Measurements from ENCODE around the gene WDR20. TPM values are rescaled to one million over a fixed set of nuclear protein-coding genes. Genes with fewer than 3 reads are reported as not detected.

Gene WDR20
- total RNA-seq, 1 experiment from 2014 or later = 23.8 TPM

DNA sequence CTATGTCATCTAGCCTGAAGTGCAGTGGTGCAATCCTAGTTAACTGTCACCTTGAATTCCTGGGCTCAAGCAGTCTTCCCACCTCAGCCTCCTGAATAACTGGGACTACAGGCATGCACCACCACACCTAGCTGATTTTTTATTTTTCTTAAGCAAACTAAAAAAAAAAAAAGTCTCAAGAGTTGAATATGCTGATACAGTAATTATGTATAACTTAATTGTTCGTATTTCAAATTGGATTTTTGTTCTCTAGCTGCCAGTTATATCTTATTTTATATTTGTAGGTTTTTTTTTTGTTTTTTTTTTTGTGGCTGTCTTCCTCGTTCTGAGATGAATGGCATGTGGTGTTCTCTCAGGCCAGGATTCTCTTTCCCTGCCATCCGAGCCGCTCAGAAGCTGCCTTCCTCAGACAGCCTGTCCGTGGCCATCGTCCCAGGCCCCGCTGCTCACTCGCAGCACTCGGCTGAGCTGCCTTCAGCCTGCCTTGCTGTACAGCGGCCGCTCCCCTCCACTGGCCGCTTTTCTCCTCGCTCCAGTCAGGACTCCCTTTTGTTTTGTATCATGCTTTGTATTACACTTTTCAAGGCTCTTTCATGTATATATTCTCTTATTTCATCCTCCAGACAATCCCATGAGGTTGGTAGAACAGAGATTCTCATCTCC, 53.3 kb downstream of the WDR20 start:
- Mint-ChIP-seq H3K36me3 (ENCODE audit: insufficient read depth, unreplicated experiment) (peaks cover 28% of the 10 kb centered on the region), H3K27ac (ENCODE audit: low read depth, unreplicated experiment) (peak overlapping the region; percentile 41), H3K9me3 (ENCODE audit: unreplicated experiment) (no peaks in the 10 kb centered on the region), H3K4me1 (ENCODE audit: insufficient read depth, unreplicated experiment) (peaks cover under 1% of the 10 kb centered on the region), H3K4me3 (ENCODE audit: unreplicated experiment) (no peak overlapping the region), H3K27me3 (ENCODE audit: insufficient read depth, unreplicated experiment) (no peaks in the 10 kb centered on the region)
- TF ChIP-seq, protein P1, sequence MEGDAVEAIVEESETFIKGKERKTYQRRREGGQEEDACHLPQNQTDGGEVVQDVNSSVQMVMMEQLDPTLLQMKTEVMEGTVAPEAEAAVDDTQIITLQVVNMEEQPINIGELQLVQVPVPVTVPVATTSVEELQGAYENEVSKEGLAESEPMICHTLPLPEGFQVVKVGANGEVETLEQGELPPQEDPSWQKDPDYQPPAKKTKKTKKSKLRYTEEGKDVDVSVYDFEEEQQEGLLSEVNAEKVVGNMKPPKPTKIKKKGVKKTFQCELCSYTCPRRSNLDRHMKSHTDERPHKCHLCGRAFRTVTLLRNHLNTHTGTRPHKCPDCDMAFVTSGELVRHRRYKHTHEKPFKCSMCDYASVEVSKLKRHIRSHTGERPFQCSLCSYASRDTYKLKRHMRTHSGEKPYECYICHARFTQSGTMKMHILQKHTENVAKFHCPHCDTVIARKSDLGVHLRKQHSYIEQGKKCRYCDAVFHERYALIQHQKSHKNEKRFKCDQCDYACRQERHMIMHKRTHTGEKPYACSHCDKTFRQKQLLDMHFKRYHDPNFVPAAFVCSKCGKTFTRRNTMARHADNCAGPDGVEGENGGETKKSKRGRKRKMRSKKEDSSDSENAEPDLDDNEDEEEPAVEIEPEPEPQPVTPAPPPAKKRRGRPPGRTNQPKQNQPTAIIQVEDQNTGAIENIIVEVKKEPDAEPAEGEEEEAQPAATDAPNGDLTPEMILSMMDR (IDR thresholded peaks at IDR 0.05; ENCODE audit: unreplicated experiment) = no peak
- DNase-seq (ENCODE audit: unreplicated experiment) = no peak
- ChIA-PET CTCF (no interaction called here), POLR2A (no interaction called here)
- intact Hi-C loops (cut with micrococcal nuclease) = no loop called here
- BruUV-seq (replicated peaks) = no TSS peak

DNA sequence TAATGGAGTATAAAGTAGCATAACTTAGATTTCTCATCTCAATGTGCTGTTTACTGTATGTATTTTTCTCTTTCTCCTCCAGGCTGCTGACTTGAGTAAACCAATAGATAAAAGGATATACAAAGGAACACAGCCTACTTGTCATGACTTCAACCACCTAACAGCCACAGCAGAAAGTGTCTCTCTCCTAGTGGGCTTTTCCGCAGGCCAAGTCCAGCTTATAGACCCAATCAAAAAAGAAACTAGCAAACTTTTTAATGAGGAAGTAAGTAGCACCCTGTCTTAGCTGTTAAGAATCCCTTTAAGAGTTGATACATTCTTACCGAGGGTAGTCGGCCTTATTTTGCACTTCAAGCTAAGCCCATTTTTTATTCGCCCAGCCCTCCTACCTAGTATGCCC, 55.2 kb downstream of the WDR20 start:
- CTCF ChIA-PET = interaction anchor here (0.6 kb wide), 1 partner anchor 16 kb away, joined by 3 read pairs; no protein-coding TSS in a partner anchor
- H3K4me1 Mint-ChIP-seq (ENCODE audit: insufficient read depth, unreplicated experiment) = no peaks in the 10 kb centered on the region
- DNase-seq (ENCODE audit: unreplicated experiment) = no peak
- TF ChIP-seq, protein P1 (IDR thresholded peaks at IDR 0.05; ENCODE audit: unreplicated experiment) = no peak
- POLR2A ChIA-PET = interaction anchor here (0.9 kb wide), 1 partner anchor 107 kb away, joined by 3 read pairs; no protein-coding TSS in a partner anchor
- H3K9me3 Mint-ChIP-seq (ENCODE audit: unreplicated experiment) = no peaks in the 10 kb centered on the region
- no peak overlapping the region for H3K27ac Mint-ChIP-seq (ENCODE audit: low read depth, unreplicated experiment)
- intact Hi-C loops (cut with micrococcal nuclease) = no loop called here
- H3K4me3 Mint-ChIP-seq (ENCODE audit: unreplicated experiment) = no peak overlapping the region
- H3K27me3 Mint-ChIP-seq (ENCODE audit: insufficient read depth, unreplicated experiment) = no peaks in the 10 kb centered on the region
- H3K36me3 Mint-ChIP-seq (ENCODE audit: insufficient read depth, unreplicated experiment) = peaks cover 45% of the 10 kb centered on the region
- no TSS peak for BruUV-seq (replicated peaks)

DNA sequence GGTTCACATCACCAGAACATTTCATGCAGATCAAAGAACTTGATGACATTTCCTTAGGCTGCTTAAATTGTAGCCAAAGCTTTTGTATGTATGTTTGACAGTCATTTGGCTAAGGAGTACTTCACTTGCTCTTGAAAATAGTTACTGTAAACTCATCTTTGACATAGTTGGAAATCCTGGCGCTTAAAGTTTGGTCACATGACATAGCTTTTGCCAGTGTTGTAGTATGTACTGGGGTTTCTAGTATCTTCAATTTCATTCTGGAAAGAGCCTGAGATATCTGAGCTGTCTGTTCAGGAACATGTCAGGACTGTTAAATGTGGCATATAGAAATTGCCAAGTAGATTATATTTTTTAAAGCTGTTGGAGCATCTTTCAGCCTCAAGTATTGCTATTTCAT, 55.7 kb downstream of the WDR20 start:
- ChIA-PET CTCF (interaction anchor here (1.0 kb wide), 1 partner anchor 126 kb away, joined by 3 read pairs; no protein-coding TSS in a partner anchor), POLR2A (interaction anchor here (0.9 kb wide), 2 partner anchors 35 to 108 kb away, joined by 3 to 4 read pairs; no protein-coding TSS in a partner anchor)
- Mint-ChIP-seq H3K27ac (ENCODE audit: low read depth, unreplicated experiment) (no peak overlapping the region), H3K36me3 (ENCODE audit: insufficient read depth, unreplicated experiment) (peaks cover 51% of the 10 kb centered on the region), H3K4me1 (ENCODE audit: insufficient read depth, unreplicated experiment) (no peaks in the 10 kb centered on the region), H3K4me3 (ENCODE audit: unreplicated experiment) (no peak overlapping the region), H3K9me3 (ENCODE audit: unreplicated experiment) (no peaks in the 10 kb centered on the region), H3K27me3 (ENCODE audit: insufficient read depth, unreplicated experiment) (no peaks in the 10 kb centered on the region)
- BruUV-seq (replicated peaks) = no TSS peak
- DNase-seq (ENCODE audit: unreplicated experiment) = no peak
- TF ChIP-seq, protein P1 (IDR thresholded peaks at IDR 0.05; ENCODE audit: unreplicated experiment) = no peak
- intact Hi-C loops (cut with micrococcal nuclease) = no loop called here

DNA sequence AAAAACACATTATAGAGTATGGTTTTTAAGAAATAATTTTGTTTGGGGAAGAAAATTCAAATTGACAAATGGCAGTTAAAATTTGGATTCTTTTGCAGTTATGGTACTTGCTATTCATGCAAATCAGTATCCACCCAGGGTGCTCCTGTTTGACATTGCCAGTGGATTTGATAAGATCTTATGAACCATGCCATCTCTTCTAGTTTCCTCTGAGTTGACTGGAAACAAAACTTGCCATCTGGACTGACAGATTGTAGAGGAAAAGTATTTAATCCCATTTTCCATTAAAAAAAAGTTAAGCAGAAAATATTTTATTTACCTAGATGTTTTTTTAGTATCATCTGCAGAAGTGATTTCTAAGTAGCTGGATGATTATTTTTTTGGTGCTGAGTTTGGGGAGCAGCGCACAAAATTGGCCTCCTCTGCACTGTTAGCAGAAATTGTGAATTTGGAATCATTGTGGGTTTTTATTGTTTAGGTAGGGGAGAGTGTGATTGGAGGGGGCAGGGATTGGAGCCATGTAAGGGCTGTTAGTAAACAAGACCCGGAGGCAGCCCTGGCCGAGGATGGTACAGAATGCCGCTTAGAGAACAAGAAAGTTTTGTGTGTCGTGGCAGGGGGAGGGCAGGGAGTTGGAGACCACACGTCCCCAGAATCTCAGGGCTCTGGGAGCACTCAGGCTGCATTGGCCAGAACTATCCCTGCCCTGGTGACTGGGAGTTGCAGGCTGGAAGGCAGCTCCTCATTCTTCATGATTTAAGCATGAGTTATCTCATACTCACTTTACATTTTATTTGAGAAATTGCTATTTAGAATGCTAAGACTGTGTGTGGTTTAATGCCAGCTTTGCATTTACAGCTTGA, 56.6 kb downstream of the WDR20 start:
- CTCF ChIA-PET = interaction anchor here (1.0 kb wide), 1 partner anchor 125 kb away, joined by 3 read pairs; no protein-coding TSS in a partner anchor

More for the DNA sequence above, 56.6 kb downstream of the WDR20 start:
- DNase-seq (ENCODE audit: unreplicated experiment) = no peak
- Mint-ChIP-seq H3K36me3 (ENCODE audit: insufficient read depth, unreplicated experiment) (peaks cover 55% of the 10 kb centered on the region), H3K4me1 (ENCODE audit: insufficient read depth, unreplicated experiment) (no peaks in the 10 kb centered on the region), H3K27me3 (ENCODE audit: insufficient read depth, unreplicated experiment) (no peaks in the 10 kb centered on the region), H3K9me3 (ENCODE audit: unreplicated experiment) (no peaks in the 10 kb centered on the region), H3K4me3 (ENCODE audit: unreplicated experiment) (no peak overlapping the region), H3K27ac (ENCODE audit: low read depth, unreplicated experiment) (no peak overlapping the region)
- no TSS peak for BruUV-seq (replicated peaks)
- TF ChIP-seq, protein P1 (IDR thresholded peaks at IDR 0.05; ENCODE audit: unreplicated experiment) = no peak
- POLR2A ChIA-PET = interaction anchor here (0.7 to 1.5 kb wide), 5 partner anchors 8 to 107 kb away, joined by 3 to 4 read pairs (median 3); no protein-coding TSS in a partner anchor
- intact Hi-C loops (cut with micrococcal nuclease) = no loop called here

Measured in MCF 10A (cell line).